K562 (cell line): ENCODE data around the gene GRIK2. TPM values are rescaled to one million over a fixed set of nuclear protein-coding genes. Genes with fewer than 3 reads are reported as not detected.

Source experiments
- ATAC-seq: fragments of 200-7000 bp; cut with Tn5 transposase; 3 replicates; pipeline ENCODE4 v1.9.1; 2020; ENCODE audit warnings: moderate library complexity
- BruUV-seq: library from RNA; stranded (reverse); fragments of 400-500 nt; replicated peaks from 2 replicates; lab custom pipeline; 2021; lab: Mats Ljungman, UMichigan
- CTCF ChIA-PET: fragments of 300-600 bp; formaldehyde crosslinking; extraction: SDS; loops from one replicate; lab custom pipeline; 2021; ENCODE audit warnings: low intra/inter-chr PET ratio; lab: Yijun Ruan, JAX
- POLR2A ChIA-PET: fragments of 300-600, 350-650 bp; sonication (Branson Sonifier 250); formaldehyde crosslinking; extraction: SDS; loops from one replicate; lab custom pipeline; 2021; ENCODE audit warnings: antibody characterized with exemption, inconsistent platforms; lab: Yijun Ruan, JAX
- DNase-seq, 4 experiments: peaks; one replicate each; pipeline versions ENCODE4 v3.0.0 to v3.0.0-alpha.2; 2011 to 2018; ENCODE audit warnings: low spot score in 3 of 4, mixed read lengths in 3 of 4; ENCODE audit errors: extremely low read depth in 1 of 4
- FAIRE-seq: peaks from 2 replicates; lab custom pipeline; 2011; peaks lifted over from hg19 to GRCh38; lab: Jason Lieb, UNC
- H2AFZ ChIP-seq: 2 replicates; pipeline ENCODE4 v1.6.0; 2011; ENCODE audit warnings: low read depth, low read length, control low read depth, inconsistent platforms
- H3K27ac ChIP-seq: fragments of 200-600 bp; 3 replicates; pipeline ENCODE4 v1.8.0; 2011; ENCODE audit warnings: low read depth, mild to moderate bottlenecking, control low read depth, inconsistent platforms, low read length, moderate library complexity, mixed read lengths; ENCODE audit errors: extremely low read depth
- H3K27me3 ChIP-seq, 2 experiments: fragments of 300-600 bp in 1 of 2; 2 replicates in 1 of 2; 3 replicates in 1 of 2; pipeline versions ENCODE4 v1.6.0 to v1.8.0; 2011; ENCODE audit warnings: inconsistent platforms in 2 of 2, low read length in 2 of 2, mild to moderate bottlenecking in 1 of 2, mixed read lengths in 1 of 2, moderate library complexity in 1 of 2; ENCODE audit not compliant: control insufficient read depth in 2 of 2, insufficient read depth in 2 of 2
- H3K36me3 ChIP-seq: fragments of 300-600 bp; 3 replicates; pipeline ENCODE4 v1.8.0; 2011; ENCODE audit warnings: mild to moderate bottlenecking, low read length, inconsistent platforms; ENCODE audit not compliant: control insufficient read depth, insufficient read depth
- H3K4me1 ChIP-seq, 2 experiments: fragments of 200-600 bp in 1 of 2; replicated peaks in 1 of 2; 2 replicates in 1 of 2; 3 replicates in 1 of 2; pipeline versions ENCODE4 v1.5.1 to v1.8.0; 2011; ENCODE audit warnings: inconsistent platforms in 2 of 2, low read length in 2 of 2, mild to moderate bottlenecking in 1 of 2, mixed read lengths in 1 of 2, moderate library complexity in 1 of 2; ENCODE audit not compliant: control insufficient read depth in 2 of 2, insufficient read depth in 2 of 2
- H3K4me2 ChIP-seq: 2 replicates; pipeline ENCODE4 v1.6.1; 2011; ENCODE audit warnings: low read length, control low read depth, inconsistent platforms, mixed read lengths; ENCODE audit not compliant: insufficient read depth
- H3K4me3 ChIP-seq: fragments of 200-600 bp; sonication (generic), shearing (Covaris generic); 2 replicates; pipeline ENCODE4 v1.5.1; 2016; ENCODE audit warnings: control low read depth, inconsistent platforms
- H3K79me2 ChIP-seq: fragments of 200-600 bp; 3 replicates; pipeline ENCODE4 v1.8.0; 2011; ENCODE audit warnings: low read length, inconsistent platforms; ENCODE audit not compliant: control insufficient read depth, insufficient read depth
- H3K9ac ChIP-seq, 2 experiments: 2 replicates each; pipeline versions ENCODE4 v1.6.0 to v1.6.1; 2011; ENCODE audit warnings: low read depth in 2 of 2, low read length in 2 of 2, control low read depth in 1 of 2, inconsistent platforms in 1 of 2, mild to moderate bottlenecking in 1 of 2, mixed read lengths in 1 of 2; ENCODE audit not compliant: insufficient read depth in 1 of 2
- H3K9me1 ChIP-seq: one replicate; pipeline ENCODE4 v1.6.0; 2011; ENCODE audit warnings: inconsistent platforms, mild to moderate bottlenecking, low read length, moderate library complexity; ENCODE audit not compliant: control insufficient read depth, insufficient read depth
- H3K9me3 ChIP-seq: replicated peaks from 2 replicates; pipeline ENCODE4 v1.5.1; 2011; ENCODE audit warnings: low read depth, low read length, inconsistent platforms; ENCODE audit not compliant: control insufficient read depth, insufficient read depth
- H4K20me1 ChIP-seq: replicated peaks from 2 replicates; pipeline ENCODE4 v1.6.1; 2011; ENCODE audit warnings: low read length, inconsistent platforms, mixed read lengths; ENCODE audit not compliant: control insufficient read depth, insufficient read depth
- CSDE1 ChIP-seq, 2 experiments: fragments of 450-650 bp; IDR thresholded peaks; 2 replicates each; pipeline ENCODE4 v1.6.1; 2016; ENCODE audit warnings: mild to moderate bottlenecking in 1 of 2
- EHMT2 ChIP-seq: fragments of 450-650 bp; IDR thresholded peaks from 2 replicates; pipeline ENCODE4 v1.6.1; 2018; ENCODE audit warnings: antibody characterized with exemption
- HDAC6 ChIP-seq: IDR thresholded peaks from 2 replicates; pipeline ENCODE4 v1.6.1; 2012; ENCODE audit warnings: low read depth, mild to moderate bottlenecking, control low read depth, inconsistent platforms, low read length, moderate library complexity
- KHSRP ChIP-seq: fragments of 450-650 bp; IDR thresholded peaks from 2 replicates; pipeline ENCODE4 v1.6.1; 2017
- MEIS2 ChIP-seq: fragments of 450-650 bp; IDR thresholded peaks from 2 replicates; pipeline ENCODE4 v1.6.1; 2014; ENCODE audit warnings: mild to moderate bottlenecking; ENCODE audit not compliant: partially characterized antibody
- MYBL2 ChIP-seq, 2 experiments: fragments of 450-650 bp in 1 of 2; sonication (generic) in 1 of 2; formaldehyde crosslinking in 1 of 2; IDR thresholded peaks; 2 replicates each; pipeline versions ENCODE4 v1.6.1 to v1.8.1; 2017 to 2022; ENCODE audit warnings: borderline replicate concordance in 1 of 2, inconsistent platforms in 1 of 2, low read depth in 1 of 2, mild to moderate bottlenecking in 1 of 2, missing genetic modification reagents in 1 of 2, moderate library complexity in 1 of 2
- NCOA1 ChIP-seq: fragments of 450-650 bp; IDR thresholded peaks from 2 replicates; pipeline ENCODE4 v1.6.1; 2016; ENCODE audit warnings: low read depth
- PHTF2 ChIP-seq: fragments of 250-450 bp; sonication (Bioruptor Pico); IDR thresholded peaks from 2 replicates; pipeline ENCODE4 v1.5.0; 2021; ENCODE audit warnings: mild to moderate bottlenecking
- ZNF197 ChIP-seq: fragments of 200-800 bp; sonication (Bioruptor generic); IDR thresholded peaks from 2 replicates; pipeline ENCODE4 v1.6.1; 2016; ENCODE audit warnings: low read depth, missing genetic modification characterization, missing compliant biosample characterization
- ZNF253 ChIP-seq: fragments of 250-450 bp; sonication (Bioruptor Pico); conservative IDR thresholded peaks from 2 replicates; pipeline ENCODE4 v1.6.1; 2021; ENCODE audit warnings: mild to moderate bottlenecking
- WGBS: fragments of 100-300 bp; shearing (Covaris generic); methylation state at CpG from one replicate; pipeline ENCODE4 v1.1.6; 2016; ENCODE audit warnings: low coverage, mixed read lengths; ENCODE audit not compliant: insufficient coverage; ENCODE audit errors: missing lambda C conversion rate; 5-methylcytosine and 5-hydroxymethylcytosine counted together
- in situ Hi-C: fragments of 300-500 bp; cut with MboI; formaldehyde crosslinking; loops from 4 replicates; pipeline ENCODE4 v1.15.0; 2018; ENCODE audit warnings: inconsistent platforms, mixed read lengths
- intact Hi-C: fragments of 100-400 bp; cut with micrococcal nuclease; formaldehyde crosslinking; loops from 2 replicates; pipeline ENCODE4 v1.14.2; 2022
- polyA plus RNA-seq, 8 experiments: library from polyadenylated mRNA; depleted of rRNA in 4 of 8; stranded (reverse) in 5 of 8; unstranded in 3 of 8; fragments of >200 nt; fragmentation: Nextera tagmentation in 2 of 8; fragmentation: Illumina TruSeq in 1 of 8; extraction: Ambion mirVana in 2 of 8; extraction: Trizol in 1 of 8; gene quantifications; 2 replicates each; pipeline versions ENCODE4 v1.2.1 to v1.2.3, GENCODE V29; 2011 to 2014; ENCODE audit warnings: inconsistent platforms in 1 of 8, missing spikeins in 1 of 8
- total RNA-seq, 7 experiments: library from RNA; depleted of rRNA in 6 of 7; stranded (reverse); fragments of >200 nt in 6 of 7; fragmentation: Illumina TruSeq in 2 of 7; extraction: Trizol in 2 of 7; gene quantifications; 2 replicates each; pipeline versions ENCODE4 v1.2.1 to v1.2.3, GENCODE V29; 2011 to 2021; ENCODE audit warnings: low replicate concordance in 1 of 7
- TF ChIP-seq, protein P1 (sequence below): fragments of 250-450 bp; sonication (Bioruptor Pico); IDR thresholded peaks from 2 replicates; pipeline ENCODE4 v1.5.0; 2021
- TF ChIP-seq, protein P2 (sequence below): sonication (generic); formaldehyde crosslinking; IDR thresholded peaks from 2 replicates; pipeline ENCODE4 v1.9.0; 2022; ENCODE audit warnings: mild to moderate bottlenecking, missing genetic modification reagents
- TF ChIP-seq, protein P3 (sequence below): fragments of 450-650 bp; conservative IDR thresholded peaks from 2 replicates; pipeline ENCODE4 v1.6.1; 2016; ENCODE audit warnings: missing genetic modification characterization, low read depth, mild to moderate bottlenecking, control low read depth, missing compliant biosample characterization
- TF ChIP-seq, protein P4 (sequence below), 2 experiments: IDR thresholded peaks; 2 replicates each; pipeline ENCODE4 v1.6.1; 2012; ENCODE audit warnings: improper control_type of control experiment in 2 of 2, low read depth in 2 of 2, low read length in 2 of 2, borderline replicate concordance in 1 of 2
- TF ChIP-seq, protein P5 (sequence below), 2 experiments: fragments of 450-650 bp in 1 of 2; IDR thresholded peaks; 2 replicates each; pipeline ENCODE4 v1.6.1; 2011 to 2017; ENCODE audit warnings: low read depth in 2 of 2, antibody characterized with exemption in 1 of 2, borderline replicate concordance in 1 of 2, low read length in 1 of 2, mild to moderate bottlenecking in 1 of 2, mixed read lengths in 1 of 2; ENCODE audit not compliant: control insufficient read depth in 1 of 2

Gene GRIK2
- total and polyA plus RNA-seq, 9 of the 15 experiments (the other 6 are each of a cell fraction or from before 2014, with no cell fraction given): not detected

DNA sequence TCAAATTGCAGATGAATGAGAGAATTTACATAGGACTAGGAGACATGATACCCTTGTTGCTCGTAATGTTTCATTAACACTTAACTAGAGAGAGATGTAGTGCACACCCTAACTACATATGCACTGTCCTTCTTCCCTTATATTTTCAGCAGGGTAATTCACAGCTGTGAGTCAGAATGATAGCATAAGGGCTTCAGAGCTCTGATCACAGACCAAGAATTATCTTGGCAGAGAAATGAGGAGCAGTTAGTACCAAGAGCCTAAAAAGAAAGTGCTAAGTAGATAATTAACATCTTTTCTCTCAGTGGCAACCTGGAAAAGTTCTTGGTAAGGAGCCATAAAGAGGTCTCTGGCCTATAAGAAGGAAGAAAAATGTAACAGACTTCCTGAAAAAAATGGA lies 35.8 kb downstream of the GRIK2 start:
- no peaks in the 10 kb centered on the region for H3K36me3 ChIP-seq
- H3K79me2 ChIP-seq: no peaks in the 10 kb centered on the region
- in situ Hi-C loops (no loop called here), intact Hi-C loops (no loop called here)
- no peak overlapping the region for H3K27ac ChIP-seq
- no peaks in the 10 kb centered on the region for H3K27me3 ChIP-seq
- BruUV-seq: no TSS peak
- POLR2A ChIA-PET: no interaction called here
- H3K4me1 ChIP-seq: no peaks in the 10 kb centered on the region
- WGBS: 0% methylated on average over 1 of the region's 1 CpG
- no peak for DNase-seq
- no peak for FAIRE-seq
- no peaks in the 10 kb centered on the region for H4K20me1 ChIP-seq
- no peak overlapping the region for H3K9ac ChIP-seq
- H2AFZ ChIP-seq: no peak overlapping the region
- CTCF ChIA-PET: no interaction called here
- H3K4me3 ChIP-seq: no peak overlapping the region
- H3K9me1 ChIP-seq: no peaks in the 10 kb centered on the region
- H3K4me2 ChIP-seq: no peak overlapping the region
- ATAC-seq: no peak
- H3K9me3 ChIP-seq: no peaks in the 10 kb centered on the region; the same call in 1 of the 2 replicates
- no peak for TF ChIP-seq PHTF2 (CRISPR knock-in tag)
- TF ChIP-seq, protein P1, sequence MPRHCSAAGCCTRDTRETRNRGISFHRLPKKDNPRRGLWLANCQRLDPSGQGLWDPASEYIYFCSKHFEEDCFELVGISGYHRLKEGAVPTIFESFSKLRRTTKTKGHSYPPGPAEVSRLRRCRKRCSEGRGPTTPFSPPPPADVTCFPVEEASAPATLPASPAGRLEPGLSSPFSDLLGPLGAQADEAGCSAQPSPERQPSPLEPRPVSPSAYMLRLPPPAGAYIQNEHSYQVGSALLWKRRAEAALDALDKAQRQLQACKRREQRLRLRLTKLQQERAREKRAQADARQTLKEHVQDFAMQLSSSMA: no peak
- TF ChIP-seq, protein P2, sequence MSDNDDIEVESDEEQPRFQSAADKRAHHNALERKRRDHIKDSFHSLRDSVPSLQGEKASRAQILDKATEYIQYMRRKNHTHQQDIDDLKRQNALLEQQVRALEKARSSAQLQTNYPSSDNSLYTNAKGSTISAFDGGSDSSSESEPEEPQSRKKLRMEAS (CRISPR knock-in tag): no peak
- TF ChIP-seq EHMT2: no peak
- no peak for TF ChIP-seq ZNF197 (CRISPR knock-in tag)
- TF ChIP-seq, protein P3, sequence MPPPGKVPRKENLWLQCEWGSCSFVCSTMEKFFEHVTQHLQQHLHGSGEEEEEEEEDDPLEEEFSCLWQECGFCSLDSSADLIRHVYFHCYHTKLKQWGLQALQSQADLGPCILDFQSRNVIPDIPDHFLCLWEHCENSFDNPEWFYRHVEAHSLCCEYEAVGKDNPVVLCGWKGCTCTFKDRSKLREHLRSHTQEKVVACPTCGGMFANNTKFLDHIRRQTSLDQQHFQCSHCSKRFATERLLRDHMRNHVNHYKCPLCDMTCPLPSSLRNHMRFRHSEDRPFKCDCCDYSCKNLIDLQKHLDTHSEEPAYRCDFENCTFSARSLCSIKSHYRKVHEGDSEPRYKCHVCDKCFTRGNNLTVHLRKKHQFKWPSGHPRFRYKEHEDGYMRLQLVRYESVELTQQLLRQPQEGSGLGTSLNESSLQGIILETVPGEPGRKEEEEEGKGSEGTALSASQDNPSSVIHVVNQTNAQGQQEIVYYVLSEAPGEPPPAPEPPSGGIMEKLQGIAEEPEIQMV (tag): no peak
- TF ChIP-seq, protein P4, sequence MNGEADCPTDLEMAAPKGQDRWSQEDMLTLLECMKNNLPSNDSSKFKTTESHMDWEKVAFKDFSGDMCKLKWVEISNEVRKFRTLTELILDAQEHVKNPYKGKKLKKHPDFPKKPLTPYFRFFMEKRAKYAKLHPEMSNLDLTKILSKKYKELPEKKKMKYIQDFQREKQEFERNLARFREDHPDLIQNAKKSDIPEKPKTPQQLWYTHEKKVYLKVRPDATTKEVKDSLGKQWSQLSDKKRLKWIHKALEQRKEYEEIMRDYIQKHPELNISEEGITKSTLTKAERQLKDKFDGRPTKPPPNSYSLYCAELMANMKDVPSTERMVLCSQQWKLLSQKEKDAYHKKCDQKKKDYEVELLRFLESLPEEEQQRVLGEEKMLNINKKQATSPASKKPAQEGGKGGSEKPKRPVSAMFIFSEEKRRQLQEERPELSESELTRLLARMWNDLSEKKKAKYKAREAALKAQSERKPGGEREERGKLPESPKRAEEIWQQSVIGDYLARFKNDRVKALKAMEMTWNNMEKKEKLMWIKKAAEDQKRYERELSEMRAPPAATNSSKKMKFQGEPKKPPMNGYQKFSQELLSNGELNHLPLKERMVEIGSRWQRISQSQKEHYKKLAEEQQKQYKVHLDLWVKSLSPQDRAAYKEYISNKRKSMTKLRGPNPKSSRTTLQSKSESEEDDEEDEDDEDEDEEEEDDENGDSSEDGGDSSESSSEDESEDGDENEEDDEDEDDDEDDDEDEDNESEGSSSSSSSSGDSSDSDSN (IDR thresholded peaks at IDR 0.05; ENCODE audit: borderline replicate concordance in 1 of 2, low read depth in 2 of 2, low read length in 2 of 2): no peak
- TF ChIP-seq CSDE1 (IDR thresholded peaks at IDR 0.05): no peak
- TF ChIP-seq NCOA1: no peak
- TF ChIP-seq HDAC6: no peak
- TF ChIP-seq, protein P5, sequence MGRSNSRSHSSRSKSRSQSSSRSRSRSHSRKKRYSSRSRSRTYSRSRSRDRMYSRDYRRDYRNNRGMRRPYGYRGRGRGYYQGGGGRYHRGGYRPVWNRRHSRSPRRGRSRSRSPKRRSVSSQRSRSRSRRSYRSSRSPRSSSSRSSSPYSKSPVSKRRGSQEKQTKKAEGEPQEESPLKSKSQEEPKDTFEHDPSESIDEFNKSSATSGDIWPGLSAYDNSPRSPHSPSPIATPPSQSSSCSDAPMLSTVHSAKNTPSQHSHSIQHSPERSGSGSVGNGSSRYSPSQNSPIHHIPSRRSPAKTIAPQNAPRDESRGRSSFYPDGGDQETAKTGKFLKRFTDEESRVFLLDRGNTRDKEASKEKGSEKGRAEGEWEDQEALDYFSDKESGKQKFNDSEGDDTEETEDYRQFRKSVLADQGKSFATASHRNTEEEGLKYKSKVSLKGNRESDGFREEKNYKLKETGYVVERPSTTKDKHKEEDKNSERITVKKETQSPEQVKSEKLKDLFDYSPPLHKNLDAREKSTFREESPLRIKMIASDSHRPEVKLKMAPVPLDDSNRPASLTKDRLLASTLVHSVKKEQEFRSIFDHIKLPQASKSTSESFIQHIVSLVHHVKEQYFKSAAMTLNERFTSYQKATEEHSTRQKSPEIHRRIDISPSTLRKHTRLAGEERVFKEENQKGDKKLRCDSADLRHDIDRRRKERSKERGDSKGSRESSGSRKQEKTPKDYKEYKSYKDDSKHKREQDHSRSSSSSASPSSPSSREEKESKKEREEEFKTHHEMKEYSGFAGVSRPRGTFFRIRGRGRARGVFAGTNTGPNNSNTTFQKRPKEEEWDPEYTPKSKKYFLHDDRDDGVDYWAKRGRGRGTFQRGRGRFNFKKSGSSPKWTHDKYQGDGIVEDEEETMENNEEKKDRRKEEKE (IDR thresholded peaks at IDR 0.05; ENCODE audit: borderline replicate concordance in 1 of 2, control insufficient read depth in 1 of 2, low read depth in 2 of 2, low read length in 1 of 2): no peak
- no peak for TF ChIP-seq KHSRP
- no peak for TF ChIP-seq ZNF253 (CRISPR knock-in tag)
- no peak for TF ChIP-seq MYBL2 (IDR thresholded peaks at IDR 0.05; ENCODE audit: low read depth)
- no peak for TF ChIP-seq MYBL2 (CRISPR knock-in tag; IDR thresholded peaks at IDR 0.05; ENCODE audit: borderline replicate concordance)
- TF ChIP-seq MEIS2: no peak
